ENCODE data around the gene GOLGA8M. TPM values are rescaled to one million over a fixed set of nuclear protein-coding genes. Genes with fewer than 3 reads are reported as not detected.
A peak's percentile ranks its signal among the peaks of the same experiment; 100 is the strongest.
"Not testable (repeated sequence)": the region's sequence is repeated elsewhere in the genome, so short reads cannot be mapped to it uniquely, and the experiment has no call there.

The GOLGA8M gene
- total RNA-seq (2022) (not detected in 2 replicates), Bru-seq, nascent RNA (percentile 1 among the genes with signal in this experiment), BruChase-seq, experiment 1, labeled RNA remaining after a 2-hour chase (not detected), BruChase-seq, experiment 2, labeled RNA remaining after a 6-hour chase (percentile 17 among the genes with signal in this experiment)
- long read RNA-seq = 0 reads

GRCh38 chr15:28712270-28712669 is at the start of gene GOLGA8M:
Gene GOLGA8M (minus strand): TSS chr15:28712421. CDS start chr15:28712323, 98 bp downstream.
- H3K27me3 Mint-ChIP-seq (ENCODE audit: insufficient read depth, unreplicated experiment); BruUV-seq (replicated peaks); H3K4me3 Mint-ChIP-seq (ENCODE audit: unreplicated experiment); H3K4me3 ChIP-seq (ENCODE audit: low read depth, low read length); H3K9me3 ChIP-seq; H3K4me1 Mint-ChIP-seq (ENCODE audit: low read depth, unreplicated experiment); H3K27ac Mint-ChIP-seq (ENCODE audit: unreplicated experiment); H3K36me3 Mint-ChIP-seq (ENCODE audit: insufficient read depth, unreplicated experiment); H3K9me3 Mint-ChIP-seq (ENCODE audit: unreplicated experiment); intact Hi-C loops (cut with micrococcal nuclease; ENCODE audit: unreplicated experiment); H3K4me1 ChIP-seq; DNase-seq; H3K36me3 ChIP-seq (ENCODE audit: control insufficient read depth, insufficient read depth, low read length); POLR2A ChIA-PET; H3K27me3 ChIP-seq (replicated peaks; ENCODE audit: control insufficient read depth, insufficient read depth, low read length); CTCF ChIA-PET: not testable (repeated sequence)

- H3K4me3 Mint-ChIP-seq (ENCODE audit: unreplicated experiment); H3K4me1 ChIP-seq; H3K36me3 ChIP-seq (ENCODE audit: control insufficient read depth, insufficient read depth, low read length); H3K9me3 ChIP-seq; DNase-seq; H3K9me3 Mint-ChIP-seq (ENCODE audit: unreplicated experiment); H3K27ac Mint-ChIP-seq (ENCODE audit: unreplicated experiment); POLR2A ChIA-PET; H3K27me3 Mint-ChIP-seq (ENCODE audit: insufficient read depth, unreplicated experiment); H3K36me3 Mint-ChIP-seq (ENCODE audit: insufficient read depth, unreplicated experiment); H3K4me1 Mint-ChIP-seq (ENCODE audit: low read depth, unreplicated experiment); H3K27me3 ChIP-seq (replicated peaks; ENCODE audit: control insufficient read depth, insufficient read depth, low read length); BruUV-seq (replicated peaks); CTCF ChIA-PET; H3K4me3 ChIP-seq (ENCODE audit: low read depth, low read length); intact Hi-C loops (cut with micrococcal nuclease; ENCODE audit: unreplicated experiment): not testable (repeated sequence)
Measured at GRCh38 chr15:28742890-28743289, 30.7 kb upstream of the GOLGA8M start.

GRCh38 chr15:28738590-28739292 is 26.5 kb upstream of the GOLGA8M start:
- H3K9me3 Mint-ChIP-seq (ENCODE audit: unreplicated experiment); H3K9me3 ChIP-seq; H3K27ac Mint-ChIP-seq (ENCODE audit: unreplicated experiment); H3K36me3 Mint-ChIP-seq (ENCODE audit: insufficient read depth, unreplicated experiment); POLR2A ChIA-PET; H3K4me1 ChIP-seq; H3K27me3 ChIP-seq (replicated peaks; ENCODE audit: control insufficient read depth, insufficient read depth, low read length); H3K4me1 Mint-ChIP-seq (ENCODE audit: low read depth, unreplicated experiment); DNase-seq; H3K4me3 ChIP-seq (ENCODE audit: low read depth, low read length); intact Hi-C loops (cut with micrococcal nuclease; ENCODE audit: unreplicated experiment); H3K36me3 ChIP-seq (ENCODE audit: control insufficient read depth, insufficient read depth, low read length); H3K27me3 Mint-ChIP-seq (ENCODE audit: insufficient read depth, unreplicated experiment); CTCF ChIA-PET; BruUV-seq (replicated peaks): not testable (repeated sequence)
- peak overlapping the region; percentile 20 for H3K4me3 Mint-ChIP-seq (ENCODE audit: unreplicated experiment)

GRCh38 chr15:28738200-28738561 is 26.0 kb upstream of the GOLGA8M start:
- H3K9me3 ChIP-seq; H3K27ac Mint-ChIP-seq (ENCODE audit: unreplicated experiment); DNase-seq; CTCF ChIA-PET; H3K27me3 Mint-ChIP-seq (ENCODE audit: insufficient read depth, unreplicated experiment); intact Hi-C loops (cut with micrococcal nuclease; ENCODE audit: unreplicated experiment); H3K36me3 ChIP-seq (ENCODE audit: control insufficient read depth, insufficient read depth, low read length); BruUV-seq (replicated peaks); H3K27me3 ChIP-seq (replicated peaks; ENCODE audit: control insufficient read depth, insufficient read depth, low read length); H3K9me3 Mint-ChIP-seq (ENCODE audit: unreplicated experiment); H3K4me1 Mint-ChIP-seq (ENCODE audit: low read depth, unreplicated experiment); H3K36me3 Mint-ChIP-seq (ENCODE audit: insufficient read depth, unreplicated experiment); POLR2A ChIA-PET; H3K4me1 ChIP-seq: not testable (repeated sequence)
- H3K4me3 Mint-ChIP-seq (ENCODE audit: unreplicated experiment) = peak overlapping the region; percentile 20
- H3K4me3 ChIP-seq (ENCODE audit: low read depth, low read length) = peak overlapping the region; percentile 23

GRCh38 chr15:28737521-28738199 is 25.4 kb upstream of the GOLGA8M start:
- peak overlapping the region; percentile 31 for H3K4me3 ChIP-seq (ENCODE audit: low read depth, low read length)
- H3K36me3 ChIP-seq (ENCODE audit: control insufficient read depth, insufficient read depth, low read length); POLR2A ChIA-PET; H3K36me3 Mint-ChIP-seq (ENCODE audit: insufficient read depth, unreplicated experiment); H3K27ac Mint-ChIP-seq (ENCODE audit: unreplicated experiment); intact Hi-C loops (cut with micrococcal nuclease; ENCODE audit: unreplicated experiment); H3K27me3 ChIP-seq (replicated peaks; ENCODE audit: control insufficient read depth, insufficient read depth, low read length); H3K9me3 ChIP-seq; H3K4me1 ChIP-seq; H3K4me1 Mint-ChIP-seq (ENCODE audit: low read depth, unreplicated experiment); CTCF ChIA-PET; H3K27me3 Mint-ChIP-seq (ENCODE audit: insufficient read depth, unreplicated experiment); H3K9me3 Mint-ChIP-seq (ENCODE audit: unreplicated experiment); BruUV-seq (replicated peaks): not testable (repeated sequence)
- peak; percentile 37 to 40 for DNase-seq
- peak overlapping the region; percentile 48 for H3K4me3 Mint-ChIP-seq (ENCODE audit: unreplicated experiment)
